Measurements from ENCODE around the gene MYMK. TPM values are rescaled to one million over a fixed set of nuclear protein-coding genes. Genes with fewer than 3 reads are reported as not detected.

The MYMK gene
- total and polyA plus RNA-seq, 2 of the 13 experiments (the other 11 are each of a cell fraction or from before 2014, with no cell fraction given) = not detected

- no peak for TF ChIP-seq ZBTB10 (CRISPR knock-in tag; IDR thresholded peaks at IDR 0.05; ENCODE audit: borderline replicate concordance)
- no peak for TF ChIP-seq ZNF577 (CRISPR knock-in tag; IDR thresholded peaks at IDR 0.05; ENCODE audit: borderline replicate concordance, low read depth)
- no peak for TF ChIP-seq SRY (CRISPR knock-in tag; IDR thresholded peaks at IDR 0.05)
- no peak for TF ChIP-seq TSC22D2 (CRISPR knock-in tag; IDR thresholded peaks at IDR 0.05; ENCODE audit: borderline replicate concordance)
- no peak for TF ChIP-seq ZBTB14 (CRISPR knock-in tag; IDR thresholded peaks at IDR 0.05)
- 0 out of 2 replicates have a peak, but pooled peaks have one; percentile 16 for TF ChIP-seq ZNF792 (CRISPR knock-in tag; IDR thresholded peaks at IDR 0.05)
- TF ChIP-seq ZMYM2 (CRISPR knock-in tag; IDR thresholded peaks at IDR 0.05) = no peak
- no peak for TF ChIP-seq ZNF256 (CRISPR knock-in tag; conservative IDR thresholded peaks at IDR 0.05)
- TF ChIP-seq TAF15 (IDR thresholded peaks at IDR 0.05; ENCODE audit: low read depth, low read length, poor library complexity, severe bottlenecking) = no peak
- no peak for TF ChIP-seq TFDP2 (CRISPR knock-in tag; IDR thresholded peaks at IDR 0.05)
- TF ChIP-seq HNF4G (IDR thresholded peaks at IDR 0.05; ENCODE audit: borderline replicate concordance, low read depth, low read length) = no peak
- TF ChIP-seq HNF4G (CRISPR knock-in tag; IDR thresholded peaks at IDR 0.05; ENCODE audit: borderline replicate concordance, low read depth) = no peak
- no peak for TF ChIP-seq DR1 (CRISPR knock-in tag; IDR thresholded peaks at IDR 0.05)
- no peak for TF ChIP-seq SP2 (CRISPR knock-in tag; IDR thresholded peaks at IDR 0.05)
- TF ChIP-seq ATF2 (CRISPR knock-in tag; IDR thresholded peaks at IDR 0.05) = no peak
- no peak for TF ChIP-seq SRSF9 (IDR thresholded peaks at IDR 0.05; ENCODE audit: borderline replicate concordance, insufficient read depth, low read depth, low read length, poor library complexity, severe bottlenecking)
- TF ChIP-seq ZNF362 (CRISPR knock-in tag; IDR thresholded peaks at IDR 0.05; ENCODE audit: borderline replicate concordance) = no peak
- no peak for TF ChIP-seq DRAP1 (CRISPR knock-in tag; IDR thresholded peaks at IDR 0.05)
- no peak for TF ChIP-seq ZNF639 (CRISPR knock-in tag; conservative IDR thresholded peaks at IDR 0.05)
These were observed 46.5 kb downstream of the MYMK start (continued) for GRCh38 chr9:133477992-133478850.
